Subcutaneous adipose tissue (tissue), 4 donors: ENCODE data around the gene PLXNA4. TPM values are rescaled to one million over a fixed set of nuclear protein-coding genes. Genes with fewer than 3 reads are reported as not detected.

Experiments
- total RNA-seq, 4 donors: library from RNA; depleted of rRNA; stranded (reverse); fragments of >200 nt; gene quantifications; one replicate each; pipeline ENCODE4 v1.1.0, GENCODE V29; 2016
- TF ChIP-seq, protein P1 (sequence below): fragments of 450-650 bp; IDR thresholded peaks from one replicate; pipeline ENCODE4 v1.5.1; 2016; ENCODE audit warnings: low read depth, mild to moderate bottlenecking, control low read depth, antibody characterized with exemption, moderate library complexity

PLXNA4 gene
- total RNA-seq, 4 donors from 2014 or later: 30.2 to 112 (median 54.6) TPM

DNA sequence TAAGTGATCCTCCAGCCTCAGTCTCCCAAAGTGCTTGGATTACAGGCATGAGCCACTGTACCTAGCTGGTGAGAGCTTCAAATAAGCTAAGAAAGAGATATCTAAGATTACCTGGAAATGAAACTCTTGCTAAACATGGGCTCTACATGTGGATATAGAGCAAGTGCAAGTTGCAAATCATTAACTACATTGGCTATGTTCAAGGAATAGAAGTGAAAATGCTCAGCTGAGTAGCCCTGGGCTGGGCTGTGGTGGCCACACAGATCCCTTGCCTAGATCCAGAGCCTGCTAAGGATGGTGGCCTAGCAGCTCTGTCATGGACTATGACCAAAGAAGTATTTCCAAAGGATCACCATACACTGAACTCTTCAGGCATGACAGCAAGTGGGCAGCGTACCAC, 209.3 kb downstream of the PLXNA4 start:
- TF ChIP-seq, protein P1, sequence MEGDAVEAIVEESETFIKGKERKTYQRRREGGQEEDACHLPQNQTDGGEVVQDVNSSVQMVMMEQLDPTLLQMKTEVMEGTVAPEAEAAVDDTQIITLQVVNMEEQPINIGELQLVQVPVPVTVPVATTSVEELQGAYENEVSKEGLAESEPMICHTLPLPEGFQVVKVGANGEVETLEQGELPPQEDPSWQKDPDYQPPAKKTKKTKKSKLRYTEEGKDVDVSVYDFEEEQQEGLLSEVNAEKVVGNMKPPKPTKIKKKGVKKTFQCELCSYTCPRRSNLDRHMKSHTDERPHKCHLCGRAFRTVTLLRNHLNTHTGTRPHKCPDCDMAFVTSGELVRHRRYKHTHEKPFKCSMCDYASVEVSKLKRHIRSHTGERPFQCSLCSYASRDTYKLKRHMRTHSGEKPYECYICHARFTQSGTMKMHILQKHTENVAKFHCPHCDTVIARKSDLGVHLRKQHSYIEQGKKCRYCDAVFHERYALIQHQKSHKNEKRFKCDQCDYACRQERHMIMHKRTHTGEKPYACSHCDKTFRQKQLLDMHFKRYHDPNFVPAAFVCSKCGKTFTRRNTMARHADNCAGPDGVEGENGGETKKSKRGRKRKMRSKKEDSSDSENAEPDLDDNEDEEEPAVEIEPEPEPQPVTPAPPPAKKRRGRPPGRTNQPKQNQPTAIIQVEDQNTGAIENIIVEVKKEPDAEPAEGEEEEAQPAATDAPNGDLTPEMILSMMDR: no peak

DNA sequence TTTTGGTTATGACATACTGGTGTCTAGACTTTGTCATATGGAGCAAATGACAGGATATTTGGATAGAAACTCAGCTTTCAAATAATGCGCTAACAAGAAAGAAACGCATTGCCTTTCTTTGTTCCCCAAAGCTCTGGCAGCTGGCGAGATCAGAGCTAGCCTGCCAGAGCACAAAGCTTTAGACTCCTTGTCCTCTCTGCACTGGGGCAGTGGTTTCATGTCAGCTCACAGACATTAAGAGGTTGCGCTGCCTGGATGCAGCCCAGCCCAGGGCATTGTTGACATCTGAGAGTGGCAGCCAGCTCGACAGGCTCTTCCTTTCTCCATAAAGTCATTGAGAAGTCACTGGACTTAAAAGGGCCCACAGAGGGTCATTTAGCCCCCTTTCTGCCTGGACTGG, 212.0 kb downstream of the PLXNA4 start:
- TF ChIP-seq, protein P1: no peak

DNA sequence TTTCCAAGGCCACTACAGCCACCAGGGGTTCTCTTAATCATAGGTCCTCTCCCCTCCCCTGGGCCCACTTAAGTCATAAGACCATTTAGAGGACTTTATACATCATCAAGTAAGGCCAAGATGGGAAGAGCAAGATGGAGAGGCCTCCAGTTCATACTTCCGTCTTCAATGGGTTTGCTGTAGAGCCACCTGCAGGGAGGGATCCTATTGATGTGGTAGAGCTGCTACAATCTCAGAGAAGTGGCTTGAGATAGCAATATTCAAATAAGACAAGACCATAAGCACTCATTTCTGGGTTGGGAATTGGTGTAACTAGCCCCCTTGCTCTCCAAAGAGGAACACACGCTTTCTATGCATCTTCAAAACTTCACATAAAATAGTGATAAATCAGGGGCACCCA, 214.2 kb downstream of the PLXNA4 start:
- TF ChIP-seq, protein P1: no peak

DNA sequence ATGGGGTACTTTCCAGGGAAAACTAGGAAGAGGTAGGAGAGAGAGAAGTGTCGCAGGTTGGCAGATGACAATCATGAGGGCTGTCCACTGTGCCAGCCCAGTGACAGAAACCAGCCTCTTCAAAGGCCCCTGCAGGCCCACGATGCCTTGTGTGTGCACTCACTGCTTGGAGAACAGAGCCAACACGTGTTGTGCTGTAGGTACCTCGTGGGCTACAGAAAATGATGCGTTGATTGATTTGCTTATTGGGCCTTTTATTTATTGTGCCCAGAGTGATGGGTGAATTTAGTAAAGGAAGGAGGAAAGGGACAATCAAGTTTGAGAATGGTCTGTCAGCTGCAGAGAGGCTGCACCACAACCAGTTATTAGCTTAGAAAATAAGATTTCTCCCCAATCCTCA, 215.1 kb downstream of the PLXNA4 start:
- TF ChIP-seq, protein P1: no peak

DNA sequence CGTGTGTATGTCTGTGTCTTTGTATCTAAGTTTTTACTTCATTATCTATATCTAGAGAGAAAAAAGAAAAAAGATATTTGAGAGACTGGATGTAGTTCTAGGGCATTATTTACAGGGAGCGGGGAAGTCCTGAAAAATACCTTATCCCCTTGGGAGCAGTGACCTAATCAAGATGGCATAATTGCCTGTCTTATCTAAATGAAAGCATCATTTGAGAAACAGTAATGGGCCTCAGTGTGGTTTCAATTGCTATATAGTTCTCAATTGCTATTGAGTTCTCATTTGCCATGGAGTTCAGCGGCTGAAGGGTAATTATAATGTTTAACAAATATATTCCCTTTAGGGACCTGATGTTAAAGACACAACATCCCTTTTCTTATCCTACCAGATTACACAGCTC, 216.5 kb downstream of the PLXNA4 start:
- TF ChIP-seq, protein P1: no peak

DNA sequence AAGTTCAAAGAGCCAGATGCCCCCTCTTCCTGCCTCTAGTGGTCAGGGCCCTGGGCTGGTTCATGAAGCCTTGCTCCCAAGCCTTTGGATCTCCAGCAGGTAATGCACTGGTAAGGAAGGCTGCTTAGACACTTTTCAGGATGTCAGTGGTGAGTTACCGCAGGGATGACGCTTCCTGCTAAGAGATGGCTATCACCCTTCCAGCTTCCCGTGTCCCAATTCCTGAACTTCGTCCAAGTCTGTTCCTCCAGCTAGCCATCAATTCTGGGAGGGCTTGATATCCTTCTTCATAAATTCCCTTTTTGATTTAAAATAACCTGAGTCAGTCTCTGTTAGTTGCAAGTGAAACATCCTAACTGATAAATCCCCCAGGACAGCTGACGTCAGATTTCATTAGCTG, 221.2 kb downstream of the PLXNA4 start:
- TF ChIP-seq, protein P1: no peak

DNA sequence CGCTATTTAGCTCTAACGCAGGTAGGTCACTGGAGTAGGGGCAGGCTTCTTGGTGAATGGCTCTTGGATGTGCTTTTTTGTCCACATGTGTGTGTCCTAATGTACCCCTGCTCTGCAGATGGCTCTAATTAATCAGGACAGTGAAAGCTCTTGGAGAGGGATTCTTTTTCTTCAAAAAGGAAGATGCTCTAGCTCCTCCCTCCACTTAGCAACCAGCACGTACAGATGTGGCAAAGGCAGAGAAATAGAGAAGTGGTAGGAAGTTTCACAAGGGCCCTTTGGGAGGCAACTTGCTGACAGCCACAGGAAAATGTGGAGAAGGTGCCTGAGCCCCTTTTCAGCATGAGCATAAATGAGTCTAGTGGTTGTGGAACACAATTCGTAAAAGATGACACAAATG, 221.7 kb downstream of the PLXNA4 start:
- TF ChIP-seq, protein P1: no peak
